Fibroblast of lung (primary cell): ENCODE results near the gene RPS6KA2. TPM values are rescaled to one million over a fixed set of nuclear protein-coding genes. Genes with fewer than 3 reads are reported as not detected.

Experiments used
- DNase-seq, 2 donors: peaks; one replicate each; pipeline versions ENCODE4 v3.0.0 to v3.0.0-alpha.2; 2010; ENCODE audit warnings: low read depth in 2 of 2
- H2AFZ ChIP-seq: 2 replicates; pipeline ENCODE4 v1.5.1; 2012; ENCODE audit warnings: low read length, control low read depth, inconsistent platforms
- H3K27ac ChIP-seq: 2 replicates; pipeline ENCODE4 v1.5.1; 2011; ENCODE audit warnings: low read length, control low read depth; ENCODE audit not compliant: insufficient read depth
- H3K27me3 ChIP-seq: 2 replicates; pipeline ENCODE4 v1.5.1; 2011; ENCODE audit warnings: mild to moderate bottlenecking, low read length; ENCODE audit not compliant: control insufficient read depth, insufficient read depth
- H3K36me3 ChIP-seq: 2 replicates; pipeline ENCODE4 v1.5.1; 2011; ENCODE audit warnings: low read length; ENCODE audit not compliant: control insufficient read depth, insufficient read depth
- H3K4me1 ChIP-seq: 2 replicates; pipeline ENCODE4 v1.5.1; 2011; ENCODE audit warnings: low read length; ENCODE audit not compliant: control insufficient read depth, insufficient read depth; ENCODE audit errors: extremely low read depth
- H3K4me2 ChIP-seq: 2 replicates; pipeline ENCODE4 v1.5.1; 2011; ENCODE audit warnings: low read length, control low read depth; ENCODE audit not compliant: insufficient read depth; ENCODE audit errors: extremely low read depth
- H3K4me3 ChIP-seq, 4 experiments: fragments of 200-600 bp in 1 of 4; sonication (generic) in 1 of 4; replicated peaks in 1 of 4; 2 replicates each; pipeline ENCODE4 v1.5.1; 2011 to 2016; ENCODE audit warnings: low read length in 4 of 4, low read depth in 3 of 4, mild to moderate bottlenecking in 3 of 4, control low read depth in 2 of 4, inconsistent platforms in 1 of 4, mixed read lengths in 1 of 4; ENCODE audit not compliant: insufficient read depth in 1 of 4; ENCODE audit errors: control extremely low read depth in 1 of 4
- H3K79me2 ChIP-seq: 2 replicates; pipeline ENCODE4 v1.5.1; 2012; ENCODE audit warnings: mild to moderate bottlenecking, low read length, inconsistent platforms; ENCODE audit not compliant: control insufficient read depth, insufficient read depth
- H3K9ac ChIP-seq: 2 replicates; pipeline ENCODE4 v1.5.1; 2011; ENCODE audit warnings: mild to moderate bottlenecking, low read length, control low read depth; ENCODE audit not compliant: insufficient read depth
- H3K9me3 ChIP-seq: 2 replicates; pipeline ENCODE4 v1.5.1; 2012; ENCODE audit warnings: low read depth, low read length; ENCODE audit not compliant: control insufficient read depth, insufficient read depth
- H4K20me1 ChIP-seq: 2 replicates; pipeline ENCODE4 v1.5.1; 2011; ENCODE audit warnings: low read length; ENCODE audit not compliant: control insufficient read depth, insufficient read depth; ENCODE audit errors: extremely low read depth
- CTCF ChIP-seq, 2 donors: IDR thresholded peaks in 1 of 2; conservative IDR thresholded peaks in 1 of 2; 1 replicate in 1 of 2; 2 replicates in 1 of 2; pipeline ENCODE4 v1.5.1; 2011 to 2012; ENCODE audit warnings: low read length in 2 of 2, control low read depth in 1 of 2, inconsistent platforms in 1 of 2, low read depth in 1 of 2, mild to moderate bottlenecking in 1 of 2
- EZH2 ChIP-seq: IDR thresholded peaks from 2 replicates; pipeline ENCODE4 v1.5.1; 2012; ENCODE audit warnings: low read length, control low read depth, mild to moderate bottlenecking; ENCODE audit errors: missing control alignments
- polyA plus RNA-seq, 2 donors: library from polyadenylated mRNA; depleted of rRNA in 1 of 2; stranded (reverse) in 1 of 2; unstranded in 1 of 2; fragments of >200 nt; gene quantifications; 2 replicates each; pipeline ENCODE4 v1.2.1, GENCODE V29; 2011 to 2012; ENCODE audit warnings: missing spikeins in 1 of 2
- total RNA-seq: library from RNA; depleted of rRNA; stranded (reverse); fragments of >200 nt; gene quantifications from 2 replicates; pipeline ENCODE4 v1.2.1, GENCODE V29; 2014

The RPS6KA2 gene
- total and polyA plus RNA-seq, 2 donors (not counting 1 experiment from before 2014, with no cell fraction given), result 66.8 to 116 TPM

- H3K27ac ChIP-seq, result no peak overlapping the region
These were observed 28.2 kb upstream of the RPS6KA2 start for GRCh38 chr6:166655251-166655650.

GRCh38 chr6:166654573-166654972 lies 27.5 kb upstream of the RPS6KA2 start:
- H3K4me2 ChIP-seq, result no peak overlapping the region
- H3K9me3 ChIP-seq, result no peaks in the 10 kb centered on the region
- no peak for DNase-seq
- H3K27me3 ChIP-seq, result peaks cover 7% of the 10 kb centered on the region
- no peaks in the 10 kb centered on the region for H3K79me2 ChIP-seq
- H2AFZ ChIP-seq, result no peak overlapping the region
- H3K4me3 ChIP-seq, result no peak overlapping the region
- no peaks in the 10 kb centered on the region for H4K20me1 ChIP-seq
- no peaks in the 10 kb centered on the region for H3K36me3 ChIP-seq
- no peak overlapping the region for H3K9ac ChIP-seq
- no peaks in the 10 kb centered on the region for H3K4me1 ChIP-seq
- H3K27ac ChIP-seq, result no peak overlapping the region
- no peak for TF ChIP-seq EZH2
- no peak for TF ChIP-seq CTCF (conservative IDR thresholded peaks at IDR 0.05 in 1 of 2, IDR thresholded peaks at IDR 0.05 in 1 of 2; ENCODE audit: low read depth in 1 of 2, low read length in 2 of 2)

More at GRCh38 chr6:166655251-166655650, 28.2 kb upstream of the RPS6KA2 start:
- H3K79me2 ChIP-seq, result no peaks in the 10 kb centered on the region
- no peaks in the 10 kb centered on the region for H3K36me3 ChIP-seq
- no peak for DNase-seq
- no peak overlapping the region for H3K4me2 ChIP-seq
- TF ChIP-seq CTCF (conservative IDR thresholded peaks at IDR 0.05 in 1 of 2, IDR thresholded peaks at IDR 0.05 in 1 of 2; ENCODE audit: low read depth in 1 of 2, low read length in 2 of 2), result no peak
- TF ChIP-seq EZH2, result no peak
- H3K9ac ChIP-seq, result no peak overlapping the region
- no peak overlapping the region for H3K4me3 ChIP-seq
- H3K4me1 ChIP-seq, result no peaks in the 10 kb centered on the region
- no peaks in the 10 kb centered on the region for H4K20me1 ChIP-seq
- no peak overlapping the region for H2AFZ ChIP-seq
- peaks cover 7% of the 10 kb centered on the region for H3K27me3 ChIP-seq
- H3K9me3 ChIP-seq, result no peaks in the 10 kb centered on the region

- Histone ChIP-seq H3K4me1 (no peaks in the 10 kb centered on the region), H3K27me3 (peaks cover 7% of the 10 kb centered on the region), H2AFZ (no peak overlapping the region), H3K36me3 (no peaks in the 10 kb centered on the region), H3K9me3 (no peaks in the 10 kb centered on the region), H4K20me1 (no peaks in the 10 kb centered on the region), H3K4me2 (no peak overlapping the region), H3K27ac (no peak overlapping the region), H3K79me2 (no peaks in the 10 kb centered on the region), H3K4me3 (no peak overlapping the region), H3K9ac (no peak overlapping the region)
- no peak for DNase-seq
- TF ChIP-seq EZH2 (no peak), CTCF (conservative IDR thresholded peaks at IDR 0.05 in 1 of 2, IDR thresholded peaks at IDR 0.05 in 1 of 2; ENCODE audit: low read depth in 1 of 2, low read length in 2 of 2) (no peak)
These were observed 26.5 kb upstream of the RPS6KA2 start for GRCh38 chr6:166653639-166653941.
